Measurements from ENCODE around the gene PSD2.

Gene PSD2

GRCh38 chr5:139820606-139821005 is 25.0 kb downstream of the PSD2 start:
- H3K27me3 ChIP-seq (ENCODE audit: low read length): no peaks in the 10 kb centered on the region
- no peaks in the 10 kb centered on the region for H3K9me3 ChIP-seq (ENCODE audit: insufficient read depth, low read length)
- no peaks in the 10 kb centered on the region for H3F3A ChIP-seq (ENCODE audit: insufficient read depth)
- TF ChIP-seq EZH2phosphoT487 (conservative IDR thresholded peaks at IDR 0.05; ENCODE audit: low read length) (no peak), CTCF (IDR thresholded peaks at IDR 0.05; ENCODE audit: insufficient read depth, low read length, poor library complexity, severe bottlenecking) (no peak)
- no peak overlapping the region for H3K27ac ChIP-seq (ENCODE audit: low read depth, low read length)
- H3K79me2 ChIP-seq (ENCODE audit: insufficient read depth, low read length): no peaks in the 10 kb centered on the region
- H3K9me2 ChIP-seq (replicated peaks; ENCODE audit: insufficient read depth, low read length): no peaks in the 10 kb centered on the region
- H3K4me2 ChIP-seq (ENCODE audit: low read depth, low read length, poor library complexity, severe bottlenecking): no peak overlapping the region
- no peaks in the 10 kb centered on the region for H3K36me3 ChIP-seq (ENCODE audit: low read length)
- no peak overlapping the region for H3K9ac ChIP-seq (ENCODE audit: low read length)
- no peak overlapping the region for H2AFZ ChIP-seq (ENCODE audit: low read depth, low read length, severe bottlenecking)
- no peak overlapping the region for H3K4me3 ChIP-seq (ENCODE audit: insufficient read depth, low read length, poor library complexity, severe bottlenecking)
- no peaks in the 10 kb centered on the region for H4K20me1 ChIP-seq (ENCODE audit: low read depth, low read length)

GRCh38 chr5:139821806-139822552 is 26.4 kb downstream of the PSD2 start:
- Histone ChIP-seq H3K9ac (ENCODE audit: low read length) (no peak overlapping the region), H3K4me3 (ENCODE audit: insufficient read depth, low read length, poor library complexity, severe bottlenecking) (no peak overlapping the region), H2AFZ (ENCODE audit: low read depth, low read length, severe bottlenecking) (no peak overlapping the region), H3K27ac (ENCODE audit: low read depth, low read length) (no peak overlapping the region), H3K9me3 (ENCODE audit: insufficient read depth, low read length) (no peaks in the 10 kb centered on the region), H3K79me2 (ENCODE audit: insufficient read depth, low read length) (no peaks in the 10 kb centered on the region), H4K20me1 (ENCODE audit: low read depth, low read length) (no peaks in the 10 kb centered on the region), H3K4me2 (ENCODE audit: low read depth, low read length, poor library complexity, severe bottlenecking) (no peak overlapping the region), H3K27me3 (ENCODE audit: low read length) (no peaks in the 10 kb centered on the region), H3K36me3 (ENCODE audit: low read length) (no peaks in the 10 kb centered on the region), H3K9me2 (replicated peaks; ENCODE audit: insufficient read depth, low read length) (no peaks in the 10 kb centered on the region), H3F3A (ENCODE audit: insufficient read depth) (no peaks in the 10 kb centered on the region)
- no peak for TF ChIP-seq CTCF (IDR thresholded peaks at IDR 0.05; ENCODE audit: insufficient read depth, low read length, poor library complexity, severe bottlenecking)
- TF ChIP-seq EZH2phosphoT487 (conservative IDR thresholded peaks at IDR 0.05; ENCODE audit: low read length): no peak

- Histone ChIP-seq H3F3A (ENCODE audit: insufficient read depth) (no peaks in the 10 kb centered on the region), H3K4me2 (ENCODE audit: low read depth, low read length, poor library complexity, severe bottlenecking) (no peak overlapping the region), H3K9me2 (replicated peaks; ENCODE audit: insufficient read depth, low read length) (no peaks in the 10 kb centered on the region), H3K36me3 (ENCODE audit: low read length) (no peaks in the 10 kb centered on the region), H2AFZ (ENCODE audit: low read depth, low read length, severe bottlenecking) (no peak overlapping the region), H3K4me3 (ENCODE audit: insufficient read depth, low read length, poor library complexity, severe bottlenecking) (no peak overlapping the region), H3K79me2 (ENCODE audit: insufficient read depth, low read length) (no peaks in the 10 kb centered on the region), H3K9ac (ENCODE audit: low read length) (no peak overlapping the region), H3K9me3 (ENCODE audit: insufficient read depth, low read length) (no peaks in the 10 kb centered on the region), H4K20me1 (ENCODE audit: low read depth, low read length) (no peaks in the 10 kb centered on the region), H3K27ac (ENCODE audit: low read depth, low read length) (no peak overlapping the region), H3K27me3 (ENCODE audit: low read length) (no peaks in the 10 kb centered on the region)
- TF ChIP-seq EZH2phosphoT487 (conservative IDR thresholded peaks at IDR 0.05; ENCODE audit: low read length): no peak
- no peak for TF ChIP-seq CTCF (IDR thresholded peaks at IDR 0.05; ENCODE audit: insufficient read depth, low read length, poor library complexity, severe bottlenecking)
Observed at GRCh38 chr5:139822553-139823425, 27.2 kb downstream of the PSD2 start.
